GM18873 (cell line): ENCODE data around the gene KRT33B.
"Not testable (repeated sequence)": the region's sequence is repeated elsewhere in the genome, so short reads cannot be mapped to it uniquely, and the experiment has no call there.

Experiments used
- ATAC-seq: cut with Tn5 transposase; IDR thresholded peaks from one replicate; pipeline ENCODE4 v1.9.1; 2021; ENCODE audit warnings: mild to moderate bottlenecking, moderate library complexity, moderate number of reproducible peaks; ENCODE audit not compliant: unreplicated experiment, low FRiP score

The KRT33B gene

DNA sequence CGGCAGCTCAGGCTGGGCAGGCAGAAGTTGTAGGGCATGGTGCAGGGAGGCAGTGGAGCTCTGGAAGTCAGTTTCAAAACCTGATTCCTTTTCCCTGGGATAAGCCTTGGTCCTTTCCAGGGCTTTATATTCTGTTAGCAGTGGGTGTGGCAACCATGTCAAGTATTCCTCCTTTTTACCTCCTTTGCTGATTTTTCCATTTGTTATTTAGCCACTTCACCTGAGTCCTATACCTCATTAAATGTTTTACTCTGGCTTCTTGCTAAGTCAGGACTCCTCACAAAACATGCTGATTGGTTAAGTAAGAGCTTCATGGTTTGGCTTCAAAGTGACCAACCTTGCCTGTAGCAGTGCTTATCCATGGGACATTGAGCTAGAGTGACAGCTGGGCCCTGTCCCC, at the start of gene KRT33B:
TSS of gene KRT33B (minus strand) at position 101 of the 400 bp plus-strand sequence. CDS start at position 38, 63 bp downstream.
- ATAC-seq = no peak

DNA sequence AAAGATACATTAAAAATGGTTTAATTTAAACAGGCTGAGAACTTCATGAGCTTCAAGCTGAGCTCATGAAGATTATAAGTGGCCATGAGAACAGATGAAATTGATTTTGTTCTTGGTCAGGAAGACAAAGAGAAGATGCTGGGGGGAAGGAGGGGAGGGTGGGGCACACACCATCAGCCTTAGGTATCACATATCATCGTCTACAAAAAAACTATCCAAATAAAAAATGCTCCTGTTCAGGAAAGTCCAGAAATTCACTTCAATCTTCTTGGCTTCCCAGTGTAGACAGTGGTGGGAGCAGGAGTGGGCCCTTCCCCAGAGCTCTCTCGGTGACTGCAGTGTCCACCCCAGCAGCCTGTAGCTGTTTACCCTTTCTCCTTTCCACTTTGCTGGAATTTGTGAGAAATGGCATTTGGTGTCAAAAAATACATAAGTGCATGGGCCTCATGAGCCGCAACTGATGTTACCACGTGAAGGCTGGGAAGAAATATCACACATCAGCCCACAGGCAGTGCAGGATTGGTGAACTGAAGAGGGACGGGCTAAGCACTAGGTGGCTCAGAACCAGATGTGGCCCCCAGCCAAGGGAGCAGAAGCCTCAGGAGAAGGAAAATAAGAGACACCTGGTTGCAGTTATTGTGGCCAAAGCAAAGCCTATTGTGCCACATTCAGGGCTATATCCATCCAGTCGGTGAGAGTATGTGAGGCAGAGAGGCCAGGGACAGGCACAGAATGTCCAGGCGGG, 48.7 kb upstream of the KRT33B start:
- no peak for ATAC-seq

DNA sequence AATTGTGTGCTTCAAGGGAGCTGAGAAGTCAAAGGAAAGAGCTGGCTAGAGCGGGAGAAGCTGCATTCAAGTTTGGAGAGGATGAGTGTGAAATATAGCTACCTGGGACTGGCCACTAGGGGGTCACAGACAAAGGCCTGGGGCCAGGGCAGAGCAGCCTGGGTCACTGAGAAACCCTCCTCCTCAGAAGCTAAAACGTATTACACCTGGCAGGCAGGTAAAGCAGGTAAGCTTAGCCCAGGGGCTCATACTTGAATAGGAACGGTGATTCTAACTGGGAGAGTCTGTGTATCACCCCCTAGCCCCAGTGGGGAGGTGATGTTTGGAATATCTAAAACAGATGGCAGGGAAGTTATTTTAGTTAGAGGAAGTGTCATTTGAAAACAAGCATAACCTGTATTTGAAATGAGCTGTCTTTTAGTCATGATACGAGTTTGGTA, 48.0 kb upstream of the KRT33B start:
- ATAC-seq = no peak

DNA sequence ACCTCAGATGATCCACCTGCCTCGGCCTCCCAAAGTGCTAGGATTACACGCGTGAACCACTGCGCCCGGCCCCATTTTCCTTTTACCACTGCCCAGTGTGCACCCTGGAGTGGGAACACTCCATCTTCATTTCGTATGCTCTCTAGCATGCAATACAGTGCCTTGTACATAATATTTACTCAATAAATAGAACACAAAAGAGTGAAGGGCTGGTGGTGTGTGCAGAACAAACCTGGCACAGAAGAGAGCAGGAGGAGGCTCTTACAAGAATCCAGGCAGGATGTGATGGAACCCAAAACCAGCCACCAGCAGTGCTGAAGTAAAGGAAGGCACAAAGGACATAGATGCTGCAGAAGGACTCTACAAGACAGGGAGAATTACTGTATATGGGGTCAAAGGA, 47.5 kb upstream of the KRT33B start:
- no peak for ATAC-seq

DNA sequence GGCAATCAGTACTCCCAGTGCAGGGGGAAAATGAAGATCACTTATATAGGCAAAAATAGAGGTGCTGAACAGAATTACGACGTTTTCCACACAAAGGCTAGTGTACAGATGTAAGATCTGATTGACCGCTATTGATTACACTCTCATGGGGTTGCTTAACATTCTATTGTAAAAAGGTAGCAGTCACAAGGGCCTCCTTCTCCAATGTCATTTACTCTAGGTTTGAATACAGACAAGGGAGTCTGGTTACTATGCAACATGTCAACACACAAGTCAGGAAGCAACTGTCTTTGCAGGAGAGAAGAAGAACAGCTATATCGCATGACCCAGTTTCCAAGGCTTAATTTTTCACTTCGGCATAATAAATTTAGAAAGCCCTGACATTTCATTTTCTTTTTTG, 46.9 kb upstream of the KRT33B start:
- no peak for ATAC-seq

DNA sequence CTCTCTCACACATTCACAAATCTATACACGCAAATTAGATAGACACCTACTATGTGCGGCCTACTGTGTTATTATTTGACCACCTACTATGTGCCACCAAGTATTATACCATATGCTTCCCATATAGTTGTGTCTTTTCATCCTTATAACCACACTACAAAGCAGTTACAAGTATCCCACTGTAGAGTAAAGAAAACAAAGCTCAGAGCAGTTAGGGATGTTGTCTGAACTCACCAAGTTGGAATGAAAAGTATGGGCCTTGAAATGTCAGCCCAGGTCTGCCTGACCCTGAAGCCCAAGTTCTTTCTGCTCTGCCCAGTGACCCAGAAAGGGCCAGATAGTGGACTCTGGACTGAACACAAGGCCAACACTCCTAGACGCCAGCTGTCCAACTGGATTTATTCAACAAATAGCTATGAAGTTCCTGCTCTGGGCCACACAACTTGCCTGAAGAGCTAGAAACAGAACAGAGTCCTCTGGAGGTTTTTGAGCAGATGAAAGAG, 46.3 kb upstream of the KRT33B start:
- ATAC-seq = no peak

DNA sequence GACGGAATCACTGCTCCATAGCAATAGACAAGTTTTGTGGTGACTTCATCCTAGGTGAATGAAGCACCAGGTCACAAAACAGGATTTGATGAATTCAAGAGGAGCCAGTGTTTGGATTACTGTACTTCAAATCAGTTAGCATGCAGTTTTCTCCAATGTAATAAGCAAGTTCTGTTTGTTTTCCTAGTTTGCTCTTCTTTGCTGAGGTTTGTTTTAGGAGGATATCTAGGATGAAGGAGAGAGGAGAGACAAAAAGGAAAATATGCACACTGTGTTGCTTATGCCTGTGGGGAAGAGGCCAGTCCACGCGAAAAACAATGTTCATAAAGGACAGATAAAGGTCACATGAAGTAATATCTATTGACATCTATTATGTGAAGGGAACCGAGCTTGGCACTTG, 45.8 kb upstream of the KRT33B start:
- ATAC-seq = no peak

DNA sequence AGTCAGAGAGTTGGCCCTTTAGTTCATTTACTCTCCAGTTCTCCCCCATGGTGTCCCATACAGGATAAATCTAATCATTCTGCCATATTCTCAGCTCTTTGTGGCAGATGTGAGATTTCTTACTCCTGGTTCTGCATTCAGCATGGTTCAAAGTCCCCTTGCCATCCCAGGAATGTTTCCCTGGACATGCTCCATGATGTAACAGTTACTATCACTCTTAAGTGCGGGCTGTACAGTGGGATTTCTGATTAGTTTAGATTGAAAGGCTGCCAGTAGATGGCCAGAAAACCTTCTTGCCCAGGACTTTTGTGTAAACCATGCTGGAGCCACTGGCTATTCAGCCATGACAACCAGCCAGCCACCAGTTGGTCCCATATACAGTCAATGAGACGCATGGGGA, 44.4 kb upstream of the KRT33B start:
- no peak for ATAC-seq

DNA sequence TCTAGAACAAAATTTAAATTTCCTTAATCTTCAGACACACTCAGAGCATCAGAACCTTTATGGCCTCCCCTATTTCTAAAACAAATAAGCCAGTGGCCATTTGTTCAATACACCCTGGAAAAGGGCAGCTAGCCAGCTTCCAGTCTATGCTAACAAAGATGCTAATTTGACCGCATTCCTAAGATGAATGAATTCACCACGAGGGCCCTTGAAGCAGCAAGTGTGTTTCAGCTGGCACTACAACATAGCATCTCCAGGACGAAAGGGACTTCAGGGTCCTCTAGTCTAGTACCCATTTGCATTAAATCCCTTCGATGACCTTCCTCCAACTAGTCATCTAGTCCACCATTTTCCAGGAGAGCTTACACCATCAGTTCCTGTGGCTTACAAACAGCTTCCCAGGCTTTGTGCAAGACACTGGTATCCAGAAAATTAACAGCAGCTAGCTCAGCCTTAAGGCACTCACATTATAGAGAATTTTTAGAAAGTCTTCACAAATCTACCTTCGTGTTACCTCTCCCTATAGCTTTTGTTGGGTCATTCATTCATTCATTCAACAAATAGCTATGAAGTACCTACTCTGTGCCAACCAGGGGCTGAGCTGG, 43.8 kb upstream of the KRT33B start:
- no peak for ATAC-seq

DNA sequence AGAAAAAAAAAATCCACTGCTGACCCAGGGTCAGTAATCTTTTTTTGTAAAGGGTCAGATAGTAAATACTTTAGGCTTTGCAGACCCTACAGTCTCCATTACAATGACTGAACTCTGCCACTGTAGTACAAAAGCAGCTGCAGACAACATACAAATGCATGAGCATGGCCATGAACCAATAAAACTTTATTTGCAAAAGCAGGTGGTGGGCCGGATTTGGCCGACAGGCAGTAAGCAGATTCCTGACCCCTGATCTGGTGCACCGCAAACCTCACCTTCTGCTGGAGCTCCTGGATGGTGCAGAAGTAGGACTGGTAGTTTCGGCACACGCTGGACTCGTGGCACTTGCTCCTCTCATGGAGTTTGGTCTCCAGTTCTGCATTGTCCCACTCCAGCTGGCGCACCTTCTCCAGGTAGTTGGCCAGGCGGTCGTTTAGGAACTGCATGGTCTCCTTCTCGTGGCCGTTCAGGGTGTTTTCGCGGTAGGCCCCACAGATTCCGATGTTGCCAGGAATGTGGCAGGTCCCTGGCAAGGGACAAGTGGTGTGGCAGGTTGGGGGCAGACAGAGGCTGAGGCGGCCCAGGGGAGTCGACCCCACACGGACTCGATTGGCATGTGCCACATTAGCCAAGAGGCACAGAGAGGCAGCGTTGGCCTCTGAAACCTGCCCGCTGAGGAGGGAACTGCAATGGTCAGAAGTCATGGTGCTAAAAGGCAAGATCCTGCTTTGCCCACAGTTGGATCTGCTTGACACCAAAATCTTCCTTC, 41.6 kb upstream of the KRT33B start:
- no peak for ATAC-seq

DNA sequence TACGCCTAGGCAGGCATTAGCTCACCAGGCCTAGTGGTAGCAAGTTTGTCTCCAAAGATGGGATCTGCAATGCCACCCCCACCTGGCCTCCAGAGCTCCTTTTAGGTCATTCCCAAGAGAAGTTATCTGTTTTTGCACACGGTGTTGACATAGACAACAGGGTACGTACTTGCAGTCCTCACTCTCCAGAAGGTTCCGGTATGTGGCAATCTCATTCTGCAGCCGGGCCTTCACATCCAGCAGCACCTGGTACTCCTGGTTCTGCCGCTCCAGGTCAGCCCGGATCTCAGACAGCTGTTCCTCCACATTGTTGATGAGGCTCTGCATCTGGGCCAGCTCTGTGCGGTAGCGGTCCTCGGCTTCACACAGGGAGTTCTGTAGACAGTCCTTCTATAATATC, 37.6 kb upstream of the KRT33B start:
- ATAC-seq = no peak

DNA sequence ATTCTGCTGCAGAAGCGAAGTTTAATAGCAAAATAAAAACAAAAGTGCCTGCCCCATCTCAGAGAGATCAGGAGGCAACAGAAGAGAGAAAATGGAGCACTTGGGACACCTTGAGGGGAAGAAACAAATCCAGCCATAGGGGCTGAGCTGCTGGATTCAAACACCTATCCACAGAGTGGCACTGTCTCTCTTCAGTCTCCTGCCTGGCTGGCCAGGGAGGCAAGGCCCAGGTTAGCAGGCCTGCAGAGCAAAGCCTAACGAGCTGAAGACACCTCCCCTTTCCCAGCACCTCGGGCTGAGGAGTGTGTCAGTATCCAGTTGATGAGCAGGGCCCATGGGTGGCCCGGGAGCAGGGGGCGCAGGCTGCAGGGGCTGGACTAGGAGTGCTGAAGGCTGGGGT, 36.6 kb upstream of the KRT33B start:
- ATAC-seq = no peak

DNA sequence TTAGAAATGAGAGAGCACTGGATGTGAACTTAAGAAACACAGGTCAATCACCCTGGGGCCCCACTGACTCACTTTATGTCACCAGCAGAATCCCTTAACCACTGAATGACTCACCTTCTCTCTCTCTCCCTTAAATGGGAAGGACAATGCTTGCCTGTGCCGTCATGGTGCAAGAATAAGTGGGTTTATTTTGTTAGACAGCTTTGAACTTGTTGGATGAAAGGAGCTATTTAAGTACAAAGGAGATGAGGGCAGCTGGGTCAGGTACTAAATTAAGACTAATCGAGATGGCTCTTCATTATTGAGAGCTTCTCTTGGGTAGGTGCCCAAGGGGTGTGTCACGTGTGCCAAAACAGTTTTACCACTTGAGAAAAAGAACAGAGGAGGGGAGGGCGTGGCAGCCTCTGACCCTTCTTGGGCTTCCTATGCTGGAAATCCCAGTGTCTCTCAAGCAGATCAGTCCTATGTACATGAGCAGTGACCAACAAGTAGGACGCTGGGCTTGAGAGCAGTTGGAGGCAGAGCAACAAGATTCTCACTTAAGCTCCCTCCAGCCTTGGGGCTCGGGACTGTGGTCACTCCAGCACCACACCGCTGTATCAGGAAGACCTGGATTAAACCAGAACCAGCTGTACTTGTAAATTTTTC, 34.5 kb upstream of the KRT33B start:
- ATAC-seq = no peak

DNA sequence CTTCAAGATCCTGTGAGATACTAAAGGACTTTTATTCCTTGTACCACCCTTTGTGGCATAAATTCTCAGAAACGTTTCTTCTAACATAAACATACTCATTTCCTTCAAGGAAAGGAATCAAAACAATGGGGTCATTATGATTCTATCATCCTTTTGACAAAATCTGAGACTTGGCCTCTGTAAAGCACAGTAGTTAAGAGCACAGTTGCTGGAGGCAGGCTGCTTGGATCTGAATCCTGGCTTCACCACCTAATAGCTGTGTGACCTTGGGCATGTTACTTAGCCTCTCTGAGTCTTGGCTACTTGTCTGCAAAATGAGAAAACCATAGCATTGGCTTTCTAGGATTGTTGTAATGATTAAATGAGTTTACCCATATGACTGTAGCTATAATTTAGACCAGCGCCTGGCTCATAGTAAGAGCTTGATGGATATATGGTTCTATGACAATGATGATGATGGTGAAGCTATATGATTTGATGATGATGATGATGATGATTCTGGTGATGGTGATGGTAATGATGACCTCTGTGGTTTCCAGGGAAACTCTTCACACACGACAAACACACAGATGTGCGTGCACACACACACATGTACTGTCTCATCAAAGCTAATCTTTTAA, 33.9 kb upstream of the KRT33B start:
- ATAC-seq = no peak

DNA sequence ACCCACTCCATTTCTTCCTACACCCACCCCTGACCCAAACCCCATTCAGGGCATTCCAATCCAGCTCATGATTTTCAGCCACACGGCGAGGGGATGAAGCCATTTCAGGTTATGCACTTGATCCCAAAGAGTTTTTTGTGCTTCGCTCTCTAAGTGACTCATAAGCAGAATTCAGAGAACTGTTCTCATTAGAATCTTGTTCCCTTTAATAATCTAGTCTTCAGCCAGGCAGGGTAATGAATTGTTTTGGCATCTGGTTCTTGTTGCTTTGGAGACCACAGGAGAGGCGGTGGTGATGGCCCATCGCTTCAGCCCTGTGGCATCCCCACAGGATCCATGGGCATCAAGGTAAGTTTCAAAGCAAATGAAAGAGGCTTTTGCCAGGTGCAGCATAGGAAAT, 32.5 kb upstream of the KRT33B start:
- no peak for ATAC-seq

DNA sequence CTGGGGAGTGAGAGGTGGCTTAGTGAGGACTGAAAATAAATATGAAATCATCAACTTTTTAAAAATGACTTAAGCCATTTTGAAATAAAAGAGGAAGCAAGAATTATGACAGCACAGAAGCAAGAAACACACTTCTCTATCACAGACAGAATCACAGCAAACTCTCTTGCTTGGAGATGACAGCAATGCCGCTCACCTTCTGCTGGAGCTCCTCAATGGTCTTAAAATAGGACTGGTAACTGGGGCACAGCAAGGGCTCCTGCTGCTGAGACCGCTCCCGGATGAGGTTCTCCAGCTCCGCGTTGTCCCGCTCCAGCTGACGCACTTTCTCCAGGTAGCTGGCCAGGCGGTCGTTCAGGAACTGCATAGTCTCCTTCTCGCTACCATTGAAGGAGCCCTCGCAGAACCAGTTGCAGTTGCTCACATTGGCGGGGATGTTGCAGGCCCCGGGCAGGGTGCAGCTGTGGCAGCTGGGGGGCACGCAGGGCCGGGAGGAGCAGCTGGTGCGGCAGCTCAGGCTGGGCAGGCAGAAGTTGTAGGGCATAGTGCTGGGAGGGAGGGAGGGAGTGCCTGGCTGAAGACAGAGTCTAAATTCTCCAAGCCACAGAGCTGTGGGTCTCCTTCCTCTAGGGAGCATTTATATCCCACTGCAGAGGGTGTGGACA, 27.5 kb upstream of the KRT33B start, which contains the start of gene KRT31:
TSS of gene KRT31 (minus strand) at position 613 of the 665 bp plus-strand sequence. CDS start at position 544, 69 bp downstream.
- ATAC-seq = no peak

DNA sequence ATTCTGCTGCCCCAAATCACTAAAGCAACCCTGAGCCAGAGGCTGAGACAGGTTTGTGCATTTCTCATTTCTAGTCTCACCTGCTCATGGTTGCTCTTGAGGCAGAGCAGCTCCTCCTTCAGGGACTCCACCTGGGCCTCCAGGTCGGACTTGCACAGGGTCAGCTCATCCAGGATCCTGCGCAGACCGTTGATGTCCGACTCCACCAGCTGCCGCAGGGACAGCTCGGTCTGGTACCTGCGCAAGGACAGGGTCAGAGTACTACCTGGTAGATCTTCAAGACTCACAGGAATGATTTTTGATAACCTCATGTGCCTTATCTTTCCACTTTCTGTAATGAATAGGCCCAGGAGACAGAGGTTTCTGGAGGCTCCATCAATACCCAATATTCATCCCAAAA, 26.7 kb upstream of the KRT33B start:
- ATAC-seq = no peak

DNA sequence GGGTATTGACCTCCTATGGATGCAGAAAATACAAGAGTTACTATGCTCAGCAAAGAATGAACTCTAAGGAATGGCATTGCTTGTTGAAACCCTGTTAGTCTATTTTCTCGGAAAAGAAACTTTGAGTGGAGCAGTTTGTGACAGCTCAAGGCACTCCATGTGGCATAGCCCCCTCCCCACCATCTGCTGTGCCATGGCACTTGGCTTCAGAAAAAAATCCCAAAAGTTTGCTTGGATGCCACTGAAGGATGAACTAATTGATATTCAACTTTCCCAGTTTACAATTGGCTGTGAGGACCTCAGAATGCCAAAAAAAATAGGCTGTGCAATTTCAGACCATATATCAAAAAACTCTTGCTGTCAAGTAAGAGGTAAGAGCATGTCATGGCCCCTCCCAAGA, 26.0 kb upstream of the KRT33B start:
- no peak for ATAC-seq

DNA sequence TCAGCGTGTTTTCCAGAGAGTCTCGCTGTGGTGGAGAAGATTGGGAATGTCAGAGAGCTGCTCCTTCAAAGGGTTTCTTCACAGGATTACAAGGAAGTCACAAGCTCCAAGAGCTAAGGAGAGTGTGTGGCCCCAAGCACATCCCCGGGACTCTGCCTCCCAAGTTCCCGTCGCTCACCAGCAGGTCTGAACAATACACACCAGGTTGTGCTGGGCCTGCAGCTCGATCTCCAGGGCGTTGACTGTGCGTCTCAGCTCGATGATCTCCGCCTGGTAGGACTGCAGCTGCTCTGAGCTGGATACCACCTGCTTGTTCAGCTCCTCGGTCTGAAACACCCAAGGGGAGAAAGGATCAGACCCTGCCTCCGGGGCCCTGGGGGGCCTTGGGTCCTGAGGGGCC, 25.4 kb upstream of the KRT33B start:
- ATAC-seq = not testable (repeated sequence)
